Measurements from ENCODE around the gene SLC5A6. TPM values are rescaled to one million over a fixed set of nuclear protein-coding genes. Genes with fewer than 3 reads are reported as not detected.

The SLC5A6 gene
- total and polyA plus RNA-seq, 2 donors (not counting 1 experiment from before 2014, with no cell fraction given) = 50.8 to 52.6 TPM

- Histone ChIP-seq H3K4me3 (ENCODE audit: control extremely low read depth in 1 of 5, extremely low read depth in 1 of 5, insufficient read depth in 1 of 5, low read depth in 2 of 5, low read length in 4 of 5) (no peak overlapping the region), H3K27ac (ENCODE audit: low read length in 2 of 2) (no peak overlapping the region), H3K9ac (ENCODE audit: low read length) (no peak overlapping the region), H3K4me1 (ENCODE audit: control insufficient read depth in 2 of 2, insufficient read depth in 2 of 2, low read length in 2 of 2) (no peaks in the 10 kb centered on the region), H3K36me3 (replicated peaks in 1 of 2; ENCODE audit: control extremely low read depth in 1 of 2, control insufficient read depth in 1 of 2, extremely low read depth in 1 of 2, insufficient read depth in 2 of 2, low read length in 1 of 2) (peaks cover 7 to 91% of the 10 kb centered on the region in 2 experiments), H4K20me1 (ENCODE audit: control insufficient read depth, insufficient read depth, low read length, poor library complexity, severe bottlenecking) (no peaks in the 10 kb centered on the region), H3K27me3 (replicated peaks in 1 of 4; ENCODE audit: control extremely low read depth in 1 of 4, control insufficient read depth in 3 of 4, insufficient read depth in 4 of 4, low read length in 3 of 4) (no peaks in the 10 kb centered on the region), H2AFZ (ENCODE audit: insufficient read depth, low read depth, low read length, poor library complexity, severe bottlenecking) (no peak overlapping the region), H3K9me3 (ENCODE audit: control extremely low read depth in 1 of 3, control insufficient read depth in 2 of 3, insufficient read depth in 1 of 3, low read length in 2 of 3) (no peaks in the 10 kb centered on the region), H3K79me2 (ENCODE audit: control insufficient read depth, insufficient read depth, low read length) (no peaks in the 10 kb centered on the region), H3K4me2 (replicated peaks; ENCODE audit: low read depth, low read length, poor library complexity, severe bottlenecking) (no peak overlapping the region)
- no peak overlapping the region for H3K27ac Mint-ChIP-seq
- H3K4me3 Mint-ChIP-seq = no peak overlapping the region
- 100% methylated on average over 2 of the region's 3 CpGs for WGBS (ENCODE audit: insufficient coverage)
- POLR2A ChIA-PET = no interaction called here
- H3K9me3 Mint-ChIP-seq (ENCODE audit: insufficient read depth) = no peaks in the 10 kb centered on the region
- ATAC-seq (ENCODE audit: low read depth) (no peak), DNase-seq (no peak)
- intact Hi-C loops (cut with micrococcal nuclease) = no loop called here
- TF ChIP-seq EZH2 (IDR thresholded peaks at IDR 0.05; ENCODE audit: borderline replicate concordance, insufficient read depth, low read depth, low read length, poor library complexity, severe bottlenecking) (no peak), CTCF (IDR thresholded peaks at IDR 0.05) (no peak)
- no peaks in the 10 kb centered on the region for H3K4me1 Mint-ChIP-seq
- CTCF ChIA-PET = interaction anchor here (1.0 kb wide), 1 partner anchor 18 kb away, joined by 3 read pairs; no protein-coding TSS in a partner anchor
- no peaks in the 10 kb centered on the region for H3K27me3 Mint-ChIP-seq
Measured at GRCh38 chr2:27236626-27237025, 24.6 kb upstream of the SLC5A6 start.

DNA sequence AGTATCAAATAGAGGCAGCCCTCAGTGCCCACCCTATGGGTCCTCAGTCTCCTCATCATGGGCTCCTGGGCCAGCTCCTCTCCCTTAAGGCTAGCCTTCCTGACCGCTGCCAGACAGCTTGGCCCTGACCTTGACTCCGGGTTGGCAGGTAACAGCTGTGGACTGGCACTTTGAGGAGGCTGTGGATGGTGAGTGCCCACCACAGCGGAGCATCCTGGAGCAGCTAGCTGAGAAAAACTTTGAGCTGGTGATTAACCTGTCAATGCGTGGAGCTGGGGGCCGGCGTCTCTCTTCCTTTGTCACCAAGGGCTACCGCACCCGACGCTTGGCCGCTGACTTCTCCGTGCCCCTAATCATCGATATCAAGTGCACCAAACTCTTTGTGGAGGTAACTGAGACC, 24.1 kb upstream of the SLC5A6 start:
- ChIA-PET POLR2A (interaction anchor here (0.7 kb wide), 1 partner anchor 85 kb away, joined by 3 read pairs; no protein-coding TSS in a partner anchor), CTCF (interaction anchor here (0.6 to 1.9 kb wide), 3 partner anchors 18 to 1140 kb away, joined by 3 to 4 read pairs (median 3); no protein-coding TSS in a partner anchor)
- Histone ChIP-seq H3K9ac (ENCODE audit: low read length) (no peak overlapping the region), H3K4me3 (ENCODE audit: control extremely low read depth in 1 of 5, extremely low read depth in 1 of 5, insufficient read depth in 1 of 5, low read depth in 2 of 5, low read length in 4 of 5) (no peak overlapping the region), H3K27me3 (replicated peaks in 1 of 4; ENCODE audit: control extremely low read depth in 1 of 4, control insufficient read depth in 3 of 4, insufficient read depth in 4 of 4, low read length in 3 of 4) (no peaks in the 10 kb centered on the region), H3K4me1 (ENCODE audit: control insufficient read depth in 2 of 2, insufficient read depth in 2 of 2, low read length in 2 of 2) (no peaks in the 10 kb centered on the region), H3K27ac (ENCODE audit: low read length in 2 of 2) (no peak overlapping the region), H3K79me2 (ENCODE audit: control insufficient read depth, insufficient read depth, low read length) (no peaks in the 10 kb centered on the region), H3K4me2 (replicated peaks; ENCODE audit: low read depth, low read length, poor library complexity, severe bottlenecking) (no peak overlapping the region), H2AFZ (ENCODE audit: insufficient read depth, low read depth, low read length, poor library complexity, severe bottlenecking) (no peak overlapping the region), H3K36me3 (replicated peaks in 1 of 2; ENCODE audit: control extremely low read depth in 1 of 2, control insufficient read depth in 1 of 2, extremely low read depth in 1 of 2, insufficient read depth in 2 of 2, low read length in 1 of 2) (peaks cover 7 to 91% of the 10 kb centered on the region in 2 experiments), H4K20me1 (ENCODE audit: control insufficient read depth, insufficient read depth, low read length, poor library complexity, severe bottlenecking) (no peaks in the 10 kb centered on the region), H3K9me3 (ENCODE audit: control extremely low read depth in 1 of 3, control insufficient read depth in 2 of 3, insufficient read depth in 1 of 3, low read length in 2 of 3) (no peaks in the 10 kb centered on the region)
- Mint-ChIP-seq H3K4me1 (no peaks in the 10 kb centered on the region), H3K4me3 (no peak overlapping the region), H3K27me3 (no peaks in the 10 kb centered on the region), H3K9me3 (ENCODE audit: insufficient read depth) (no peaks in the 10 kb centered on the region), H3K27ac (no peak overlapping the region)
- TF ChIP-seq EZH2 (IDR thresholded peaks at IDR 0.05; ENCODE audit: borderline replicate concordance, insufficient read depth, low read depth, low read length, poor library complexity, severe bottlenecking) = no peak
- no peak for TF ChIP-seq CTCF (IDR thresholded peaks at IDR 0.05)
- intact Hi-C loops (cut with micrococcal nuclease) = no loop called here
- DNase-seq (no peak), ATAC-seq (ENCODE audit: low read depth) (no peak)
- 98% methylated on average over 10 of the region's 12 CpGs for WGBS (ENCODE audit: insufficient coverage)

All from B cell (primary cell).